Transverse colon (tissue), 4 donors: ENCODE results near the gene REG4. TPM values are rescaled to one million over a fixed set of nuclear protein-coding genes. Genes with fewer than 3 reads are reported as not detected.

ENCODE experiments used
- DNase-seq: peaks from one replicate; pipeline ENCODE4 v3.0.0-alpha.2; 2019
- H3K27ac ChIP-seq, 4 donors: fragments of 200-600 bp; sonication (generic); 2 replicates each; pipeline ENCODE4 v1.5.1; 2016 to 2018; ENCODE audit warnings: inconsistent platforms in 4 of 4
- H3K27me3 ChIP-seq: fragments of 200-600 bp; sonication (generic); 2 replicates; pipeline ENCODE4 v1.5.1; 2017; ENCODE audit warnings: inconsistent platforms
- H3K36me3 ChIP-seq, 4 donors: fragments of 200-600 bp; sonication (generic); 2 replicates each; pipeline ENCODE4 v1.5.1; 2017 to 2019; ENCODE audit warnings: inconsistent platforms in 4 of 4
- H3K4me1 ChIP-seq, 4 donors: fragments of 200-600 bp; sonication (generic); 2 replicates each; pipeline ENCODE4 v1.5.1; 2017 to 2020; ENCODE audit warnings: inconsistent platforms in 4 of 4
- H3K4me3 ChIP-seq, 4 donors: fragments of 200-600 bp; sonication (generic); 1 replicate in 1 of 4; 2 replicates in 3 of 4; pipeline versions ENCODE4 v1.5.1 to v1.6.1; 2017 to 2019; ENCODE audit warnings: inconsistent platforms in 4 of 4
- H3K9me3 ChIP-seq, 2 donors: fragments of 200-600 bp; sonication (generic); 2 replicates each; pipeline ENCODE4 v1.5.1; 2017 to 2019; ENCODE audit warnings: inconsistent platforms in 2 of 2
- EP300 ChIP-seq: sonication (generic); formaldehyde crosslinking; IDR thresholded peaks from one replicate; pipeline ENCODE4 v1.6.1; 2017; ENCODE audit warnings: antibody characterized with exemption, low read depth
- POLR2A ChIP-seq: fragments of 450-650 bp; IDR thresholded peaks from one replicate; pipeline ENCODE4 v1.6.1; 2016; ENCODE audit warnings: antibody characterized with exemption, mild to moderate bottlenecking, moderate library complexity
- POLR2AphosphoS5 ChIP-seq, 3 donors: sonication (generic); formaldehyde crosslinking; IDR thresholded peaks; one replicate each; pipeline ENCODE4 v1.6.1; 2016; ENCODE audit warnings: antibody characterized with exemption in 3 of 3
- WGBS, 2 donors: methylation state at CpG; one replicate each; pipeline ENCODE4 v1.1.5; 2018; ENCODE audit warnings: low coverage in 1 of 2; 5-methylcytosine and 5-hydroxymethylcytosine counted together
- in situ Hi-C, 4 donors: fragments of 200-750 bp; cut with MboI; loops; one replicate each; pipeline versions ENCODE4 v1.15.0 to v1.15.1; 2017; ENCODE audit warnings: low sequenced_read_pairs in 3 of 4, low pct_ligation_motif_present in 1 of 4, low pct_unique_long_range_greater_than_20kb in 1 of 4
- intact Hi-C: fragments of 100-400 bp; cut with DNase I; formaldehyde crosslinking; loops from one replicate; pipeline ENCODE4 v1.15.1; 2023; ENCODE audit warnings: low total_unique reads
- total RNA-seq, 4 donors: library from RNA; depleted of rRNA; stranded (reverse); fragments of >200 nt; gene quantifications; one replicate each; pipeline ENCODE4 v1.1.0, GENCODE V29; 2016
- TF ChIP-seq, protein P1 (sequence below), 5 experiments: fragments of 200-600 bp in 3 of 5; fragments of 450-650 bp in 2 of 5; sonication (generic) in 3 of 5; IDR thresholded peaks; 1 replicate in 2 of 5; 2 replicates in 3 of 5; pipeline ENCODE4 v1.5.1; 2016 to 2017; ENCODE audit warnings: antibody characterized with exemption in 5 of 5, inconsistent platforms in 3 of 5, mild to moderate bottlenecking in 2 of 5, moderate library complexity in 1 of 5

The REG4 gene
- total RNA-seq, 4 donors from 2014 or later: 0.48 to 11.9 (median 3.2) TPM; not detected in 1

DNA sequence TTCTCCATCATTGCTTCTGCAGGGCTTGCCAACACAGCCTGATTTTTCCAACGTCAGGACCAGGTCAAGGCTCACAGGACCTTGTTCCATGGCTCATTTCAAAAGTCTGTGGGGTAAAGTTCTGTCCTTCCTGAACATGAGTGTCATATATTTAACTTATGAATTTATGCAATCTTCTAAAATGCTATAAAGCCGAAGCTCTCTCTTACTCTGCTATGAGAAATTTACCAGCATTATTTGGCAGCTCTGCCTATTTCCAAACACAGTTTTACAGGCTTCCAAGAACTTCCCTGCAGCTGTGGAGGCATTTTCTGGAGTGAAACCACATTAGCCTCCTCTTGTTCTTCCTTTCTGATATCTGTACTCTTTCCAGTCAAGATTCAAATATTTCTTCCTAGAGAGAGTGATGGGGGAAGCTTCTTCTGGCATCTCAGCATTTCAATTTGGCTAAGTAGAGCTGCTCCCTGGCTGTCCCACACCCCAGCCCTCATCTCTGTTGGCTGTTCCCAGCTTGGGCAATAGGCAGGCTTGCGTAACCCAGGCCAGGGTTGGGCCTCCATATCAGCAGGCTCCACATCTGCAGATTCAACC lies 27.0 kb downstream of the REG4 start:
- Histone ChIP-seq H3K36me3 (no peaks in the 10 kb centered on the region), H3K4me3 (no peak overlapping the region), H3K27me3 (no peaks in the 10 kb centered on the region), H3K9me3 (no peaks in the 10 kb centered on the region), H3K27ac (peak overlapping the region; percentile 38 to 69 (median 54)), H3K4me1 (peaks cover 23 to 83% (median 44%) of the 10 kb centered on the region in 4 donors)
- DNase-seq: peak; percentile 74
- no peak for TF ChIP-seq POLR2A
- TF ChIP-seq, protein P1, sequence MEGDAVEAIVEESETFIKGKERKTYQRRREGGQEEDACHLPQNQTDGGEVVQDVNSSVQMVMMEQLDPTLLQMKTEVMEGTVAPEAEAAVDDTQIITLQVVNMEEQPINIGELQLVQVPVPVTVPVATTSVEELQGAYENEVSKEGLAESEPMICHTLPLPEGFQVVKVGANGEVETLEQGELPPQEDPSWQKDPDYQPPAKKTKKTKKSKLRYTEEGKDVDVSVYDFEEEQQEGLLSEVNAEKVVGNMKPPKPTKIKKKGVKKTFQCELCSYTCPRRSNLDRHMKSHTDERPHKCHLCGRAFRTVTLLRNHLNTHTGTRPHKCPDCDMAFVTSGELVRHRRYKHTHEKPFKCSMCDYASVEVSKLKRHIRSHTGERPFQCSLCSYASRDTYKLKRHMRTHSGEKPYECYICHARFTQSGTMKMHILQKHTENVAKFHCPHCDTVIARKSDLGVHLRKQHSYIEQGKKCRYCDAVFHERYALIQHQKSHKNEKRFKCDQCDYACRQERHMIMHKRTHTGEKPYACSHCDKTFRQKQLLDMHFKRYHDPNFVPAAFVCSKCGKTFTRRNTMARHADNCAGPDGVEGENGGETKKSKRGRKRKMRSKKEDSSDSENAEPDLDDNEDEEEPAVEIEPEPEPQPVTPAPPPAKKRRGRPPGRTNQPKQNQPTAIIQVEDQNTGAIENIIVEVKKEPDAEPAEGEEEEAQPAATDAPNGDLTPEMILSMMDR (IDR thresholded peaks at IDR 0.05): no peak
- peak in 1 of 3 donors; percentile 31 for TF ChIP-seq POLR2AphosphoS5 (IDR thresholded peaks at IDR 0.05)
- in situ Hi-C loops (no loop called here), intact Hi-C loops (no loop called here)
- 22 to 32% methylated on average over 3 of the region's 3 CpGs for WGBS, 2 donors

DNA sequence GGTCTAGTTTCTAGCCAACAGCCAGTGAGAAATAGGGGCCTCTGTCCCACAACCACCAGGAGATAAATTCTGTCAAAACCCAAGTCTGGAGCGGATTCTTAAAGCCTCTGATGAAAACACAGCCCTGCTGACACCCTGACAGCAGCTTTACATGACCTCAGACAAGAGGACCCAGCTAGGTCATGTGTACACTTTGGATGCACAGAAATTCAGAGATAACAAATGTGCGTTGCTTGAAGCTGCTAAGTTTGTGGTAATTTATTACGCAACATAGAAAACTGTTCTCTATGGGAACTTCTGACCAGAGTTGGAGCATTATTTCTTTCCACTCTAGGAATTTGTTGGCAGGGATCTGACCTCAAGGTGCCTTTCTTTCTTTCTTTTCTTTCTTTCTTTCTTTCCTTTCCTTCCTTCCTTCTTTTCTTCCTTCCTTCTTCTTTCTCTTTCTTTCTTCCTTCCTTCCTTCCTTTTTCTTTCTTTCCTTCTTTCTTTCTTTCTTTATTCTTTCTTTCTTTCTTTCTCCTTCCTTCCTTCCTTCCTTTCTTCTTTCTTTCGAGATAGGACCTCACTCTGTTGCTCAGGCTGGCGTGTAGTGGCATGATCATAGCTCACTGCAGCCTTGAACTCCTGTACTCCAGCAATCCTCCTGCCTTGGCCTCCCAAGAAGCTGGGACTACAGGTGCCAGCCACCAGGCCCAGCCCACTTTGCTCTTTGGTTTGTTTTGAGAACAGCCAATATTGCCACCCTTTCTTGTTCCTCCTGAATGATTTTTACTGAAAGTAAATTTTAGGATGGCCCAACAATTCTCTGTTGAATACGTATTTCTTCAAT lies 27.7 kb downstream of the REG4 start:
- Histone ChIP-seq H3K4me3 (no peak overlapping the region), H3K36me3 (no peaks in the 10 kb centered on the region), H3K27ac (peak overlapping the region; percentile 38 to 69 (median 54)), H3K4me1 (peaks cover 23 to 82% (median 46%) of the 10 kb centered on the region in 4 donors), H3K9me3 (no peaks in the 10 kb centered on the region), H3K27me3 (no peaks in the 10 kb centered on the region)
- intact Hi-C loops: no loop called here
- in situ Hi-C loops: no loop called here
- TF ChIP-seq, protein P1 (IDR thresholded peaks at IDR 0.05): no peak
- TF ChIP-seq POLR2AphosphoS5 (IDR thresholded peaks at IDR 0.05): no peak
- TF ChIP-seq EP300: no peak
- TF ChIP-seq POLR2A: no peak
- 70 to 71% methylated on average over 4 to 6 of the region's 6 CpGs for WGBS, 2 donors
- DNase-seq: no peak

DNA sequence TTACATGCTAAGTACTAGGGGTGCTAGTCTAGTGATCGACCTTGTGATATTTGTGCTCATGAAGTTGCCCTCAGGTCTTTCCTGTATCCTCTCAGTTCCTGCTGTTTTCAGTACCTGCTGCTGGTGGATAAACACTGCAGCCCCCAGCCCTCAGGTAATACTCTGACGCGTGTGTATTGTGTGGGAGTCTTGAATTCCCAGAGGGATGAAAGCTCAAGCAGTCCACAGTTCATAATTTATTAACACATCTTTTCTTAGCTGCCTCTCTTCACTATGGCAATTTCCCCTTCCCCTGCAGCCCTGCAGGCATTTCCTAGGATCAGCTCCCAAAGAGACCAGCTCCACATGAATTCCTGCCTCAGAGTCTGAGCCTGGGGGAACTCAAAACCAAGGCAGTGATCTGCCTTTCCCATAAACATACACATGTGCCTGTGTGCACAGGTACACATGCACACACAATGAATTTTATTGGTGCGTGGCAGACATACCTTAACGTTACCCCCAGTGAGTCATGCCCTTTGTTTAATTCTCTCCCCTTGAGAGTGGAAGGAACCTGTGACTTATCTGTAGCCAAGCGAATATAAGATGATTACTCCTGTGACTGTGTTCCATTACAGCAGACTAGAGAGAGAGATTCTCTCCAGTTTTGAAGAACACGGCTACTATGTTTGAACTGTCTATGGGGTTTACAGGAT lies 28.5 kb downstream of the REG4 start:
- peaks cover 23 to 74% (median 42%) of the 10 kb centered on the region in 4 donors for H3K4me1 ChIP-seq
- H3K4me3 ChIP-seq: no peak overlapping the region
- TF ChIP-seq, protein P1 (IDR thresholded peaks at IDR 0.05): no peak
- no peak for TF ChIP-seq EP300
- TF ChIP-seq POLR2AphosphoS5 (IDR thresholded peaks at IDR 0.05): no peak
- no peak for TF ChIP-seq POLR2A
- no peaks in the 10 kb centered on the region for H3K9me3 ChIP-seq
- no peaks in the 10 kb centered on the region for H3K27me3 ChIP-seq
- in situ Hi-C loops: no loop called here
- intact Hi-C loops: no loop called here
- WGBS, 2 donors: 56 to 71% methylated on average over 3 to 7 of the region's 7 CpGs
- H3K27ac ChIP-seq: peak overlapping the region in 2 of 4 donors; percentile 18 to 66
- no peaks in the 10 kb centered on the region for H3K36me3 ChIP-seq
- DNase-seq: no peak
